Peyer's patch (tissue), 4 donors: ENCODE data around the gene CSH2.

Source experiments
- CTCF ChIP-seq, 6 experiments: fragments of 450-650 bp in 4 of 6; fragments of 200-600 bp in 2 of 6; sonication (generic) in 1 of 6; IDR thresholded peaks; one replicate each; pipeline ENCODE4 v1.5.1; 2017 to 2019; ENCODE audit warnings: antibody characterized with exemption in 6 of 6, mild to moderate bottlenecking in 3 of 6, moderate library complexity in 1 of 6
- POLR2A ChIP-seq, 2 donors: fragments of 450-650 bp; IDR thresholded peaks; one replicate each; pipeline ENCODE4 v1.5.1; 2017; ENCODE audit warnings: antibody characterized with exemption in 2 of 2, mild to moderate bottlenecking in 2 of 2, moderate library complexity in 2 of 2

DNA sequence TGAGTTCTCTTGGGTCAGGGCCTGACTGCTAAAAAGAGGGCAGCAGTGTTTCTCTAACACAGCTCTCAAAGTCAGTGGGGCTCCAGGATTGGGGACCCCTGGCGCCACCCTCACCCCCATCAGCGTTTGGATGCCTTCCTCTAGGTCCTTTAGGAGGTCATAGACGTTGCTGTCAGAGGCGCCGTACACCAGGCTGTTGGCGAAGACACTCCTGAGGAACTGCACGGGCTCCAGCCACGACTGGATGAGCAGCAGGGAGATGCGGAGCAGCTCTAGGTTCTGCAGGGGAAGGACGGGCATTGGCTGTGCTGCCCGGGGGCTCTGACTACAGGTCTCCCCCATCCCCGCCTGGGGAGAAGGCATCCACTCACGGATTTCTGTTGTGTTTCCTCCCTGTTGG lies 44.2 kb upstream of the CSH2 start:
- TF ChIP-seq POLR2A (IDR thresholded peaks at IDR 0.05) = no peak
- no peak for TF ChIP-seq CTCF (IDR thresholded peaks at IDR 0.05)
